H9 (cell line): ENCODE data around the gene NEDD4L. TPM values are rescaled to one million over a fixed set of nuclear protein-coding genes. Genes with fewer than 3 reads are reported as not detected.

Experiments
- DNase-seq: peaks from one replicate; pipeline ENCODE4 v3.0.0-alpha.2; 2017
- H2AFZ ChIP-seq: one replicate; pipeline ENCODE4 v1.6.1; 2013; ENCODE audit warnings: mild to moderate bottlenecking, low read length, control low read depth, moderate library complexity
- H2AK5ac ChIP-seq: 2 replicates; pipeline ENCODE4 v1.6.1; 2013; ENCODE audit warnings: low read length, control low read depth, mixed read lengths; ENCODE audit not compliant: insufficient read length
- H2BK120ac ChIP-seq: one replicate; pipeline ENCODE4 v1.6.1; 2013; ENCODE audit warnings: low read depth, mild to moderate bottlenecking, low read length, control low read depth, inconsistent platforms; ENCODE audit not compliant: poor library complexity, severe bottlenecking
- H2BK12ac ChIP-seq: 2 replicates; pipeline ENCODE4 v1.6.1; 2013; ENCODE audit warnings: low read length, control low read depth, mixed read lengths, low read depth; ENCODE audit not compliant: insufficient read length
- H2BK15ac ChIP-seq: 2 replicates; pipeline ENCODE4 v1.6.1; 2013; ENCODE audit warnings: low read depth, low read length, control low read depth
- H2BK20ac ChIP-seq: one replicate; pipeline ENCODE4 v1.6.1; 2013; ENCODE audit warnings: low read depth, mild to moderate bottlenecking, low read length, control low read depth, inconsistent platforms; ENCODE audit not compliant: poor library complexity, severe bottlenecking
- H2BK5ac ChIP-seq: 2 replicates; pipeline ENCODE4 v1.6.1; 2013; ENCODE audit warnings: low read length, control low read depth, mixed read lengths; ENCODE audit not compliant: insufficient read length
- H3K14ac ChIP-seq: 2 replicates; pipeline ENCODE4 v1.6.1; 2013; ENCODE audit warnings: low read length, control low read depth; ENCODE audit not compliant: insufficient read depth
- H3K18ac ChIP-seq: 2 replicates; pipeline ENCODE4 v1.6.1; 2013; ENCODE audit warnings: low read depth, mild to moderate bottlenecking, mixed read lengths, low read length, control low read depth; ENCODE audit not compliant: insufficient read length
- H3K23ac ChIP-seq: 2 replicates; pipeline ENCODE4 v1.6.1; 2013; ENCODE audit warnings: low read length, control low read depth, mixed read lengths, low read depth; ENCODE audit not compliant: insufficient read length
- H3K23me2 ChIP-seq: 2 replicates; pipeline ENCODE4 v1.6.1; 2013; ENCODE audit warnings: low read depth, mild to moderate bottlenecking, mixed read lengths, low read length, control low read depth; ENCODE audit not compliant: insufficient read length, poor library complexity, severe bottlenecking
- H3K27ac ChIP-seq: 2 replicates; pipeline ENCODE4 v1.5.1; 2013; ENCODE audit warnings: low read length, control low read depth, mixed read lengths, low read depth; ENCODE audit not compliant: insufficient read length
- H3K27me3 ChIP-seq: 2 replicates; pipeline ENCODE4 v1.6.1; 2013; ENCODE audit warnings: low read length, control low read depth, inconsistent platforms; ENCODE audit not compliant: insufficient read depth
- H3K4ac ChIP-seq: 2 replicates; pipeline ENCODE4 v1.6.1; 2013; ENCODE audit warnings: low read depth, mild to moderate bottlenecking, control low read depth, inconsistent platforms, low read length, moderate library complexity
- H3K4me1 ChIP-seq: 2 replicates; pipeline ENCODE4 v1.6.1; 2013; ENCODE audit warnings: low read length, control low read depth, inconsistent platforms; ENCODE audit not compliant: insufficient read depth
- H3K4me2 ChIP-seq: 2 replicates; pipeline ENCODE4 v1.6.1; 2013; ENCODE audit warnings: low read length, control low read depth, mixed read lengths; ENCODE audit not compliant: insufficient read length, insufficient read depth
- H3K56ac ChIP-seq: 2 replicates; pipeline ENCODE4 v1.6.1; 2013; ENCODE audit warnings: low read depth, mild to moderate bottlenecking, mixed read lengths, low read length, control low read depth; ENCODE audit not compliant: insufficient read length
- H3K79me1 ChIP-seq: 2 replicates; pipeline ENCODE4 v1.6.1; 2013; ENCODE audit warnings: low read depth, mild to moderate bottlenecking, moderate library complexity, low read length, control low read depth, inconsistent platforms; ENCODE audit not compliant: insufficient read depth, poor library complexity, severe bottlenecking
- H3K79me2 ChIP-seq: 2 replicates; pipeline ENCODE4 v1.6.1; 2013; ENCODE audit warnings: low read length, control low read depth, inconsistent platforms; ENCODE audit not compliant: insufficient read depth
- H3K9ac ChIP-seq: 2 replicates; pipeline ENCODE4 v1.6.1; 2013; ENCODE audit warnings: low read length, control low read depth, mixed read lengths; ENCODE audit not compliant: insufficient read length; ENCODE audit errors: extremely low read depth
- H3K9me3 ChIP-seq: one replicate; pipeline ENCODE4 v1.6.1; 2013; ENCODE audit warnings: low read depth, low read length, inconsistent platforms; ENCODE audit not compliant: control insufficient read depth
- H3T11ph ChIP-seq: one replicate; pipeline ENCODE4 v1.6.1; 2013; ENCODE audit warnings: mild to moderate bottlenecking, low read length, control low read depth, inconsistent platforms
- H4K20me1 ChIP-seq: one replicate; pipeline ENCODE4 v1.6.1; 2013; ENCODE audit not compliant: control insufficient read depth, insufficient read length, insufficient read depth
- H4K5ac ChIP-seq: 2 replicates; pipeline ENCODE4 v1.6.1; 2013; ENCODE audit warnings: low read depth, mild to moderate bottlenecking, mixed read lengths, low read length, control low read depth; ENCODE audit not compliant: insufficient read length
- H4K8ac ChIP-seq: replicated peaks from 2 replicates; pipeline ENCODE4 v1.6.1; 2013; ENCODE audit warnings: low read length, control low read depth, mixed read lengths, low read depth; ENCODE audit not compliant: insufficient read length
- H4K91ac ChIP-seq: 2 replicates; pipeline ENCODE4 v1.6.1; 2013; ENCODE audit warnings: low read depth, mild to moderate bottlenecking, moderate library complexity, mixed read lengths, low read length, control low read depth; ENCODE audit not compliant: insufficient read length
- H3K27ac Mint-ChIP-seq, 3 experiments: 2 replicates in 2 of 3; 3 replicates in 1 of 3; pipeline ENCODE4 v1.8.0; 2020 to 2021; ENCODE audit warnings: mixed read lengths in 3 of 3, mild to moderate bottlenecking in 1 of 3, moderate library complexity in 1 of 3
- H3K27me3 Mint-ChIP-seq: 2 replicates; pipeline ENCODE4 v1.8.0; 2021; ENCODE audit warnings: low read depth, mild to moderate bottlenecking, moderate library complexity, mixed read lengths
- H3K36me3 Mint-ChIP-seq, 3 experiments: 2 replicates in 2 of 3; 3 replicates in 1 of 3; pipeline ENCODE4 v1.8.0; 2020 to 2021; ENCODE audit warnings: low read depth in 3 of 3, mixed read lengths in 3 of 3; ENCODE audit not compliant: insufficient read depth in 1 of 3
- H3K4me1 Mint-ChIP-seq, 2 experiments: 2 replicates each; pipeline ENCODE4 v1.8.0; 2020; ENCODE audit warnings: mixed read lengths in 2 of 2
- H3K4me3 Mint-ChIP-seq, 2 experiments: 2 replicates in 1 of 2; 3 replicates in 1 of 2; pipeline ENCODE4 v1.8.0; 2020 to 2021; ENCODE audit warnings: mild to moderate bottlenecking in 2 of 2, mixed read lengths in 2 of 2, moderate library complexity in 1 of 2
- H3K9me3 Mint-ChIP-seq, 2 experiments: 2 replicates in 1 of 2; 3 replicates in 1 of 2; pipeline ENCODE4 v1.8.0; 2020; ENCODE audit warnings: mild to moderate bottlenecking in 2 of 2, mixed read lengths in 2 of 2, moderate library complexity in 1 of 2
- CTCF ChIP-seq: fragments of 200-600 bp; sonication (generic); conservative IDR thresholded peaks from 3 replicates; pipeline ENCODE4 v1.8.0; 2021; ENCODE audit warnings: antibody characterized with exemption, mild to moderate bottlenecking
- WGBS: extraction: QIAGEN DNeasy Blood & Tissue Kit; methylation state at CpG from one replicate; pipeline ENCODE4 v1.1.7; 2013; ENCODE audit warnings: missing lambda C conversion rate, low lambda C conversion rate, mixed read lengths; ENCODE audit not compliant: insufficient read length; ENCODE audit errors: extremely low coverage; 5-methylcytosine and 5-hydroxymethylcytosine counted together
- total RNA-seq: library from RNA; stranded (reverse); gene quantifications from 2 replicates; pipeline ENCODE4 v1.2.1, GENCODE V29; 2021

Gene NEDD4L
- total RNA-seq, 1 experiment from 2014 or later, result 76.3 TPM

- H3K27ac ChIP-seq, result no peak overlapping the region
Observed at GRCh38 chr18:58026857-58027256, 17.2 kb upstream of the NEDD4L start.

More at GRCh38 chr18:58026857-58027256, 17.2 kb upstream of the NEDD4L start:
- Histone ChIP-seq H3K14ac (no peak overlapping the region), H2BK20ac (no peak overlapping the region), H3K23ac (no peak overlapping the region), H3K4me2 (no peak overlapping the region), H2BK5ac (no peak overlapping the region), H3K18ac (no peak overlapping the region), H3K9ac (no peak overlapping the region), H2BK12ac (no peak overlapping the region), H4K5ac (no peak overlapping the region), H2BK120ac (no peak overlapping the region), H3K79me2 (no peaks in the 10 kb centered on the region), H4K8ac (no peak overlapping the region), H3K23me2 (no peaks in the 10 kb centered on the region), H3K4me1 (peaks cover 3% of the 10 kb centered on the region; the same call in 1 of the 2 replicates), H3K4ac (no peak overlapping the region), H3K79me1 (no peaks in the 10 kb centered on the region), H4K20me1 (no peaks in the 10 kb centered on the region), H4K91ac (no peak overlapping the region), H3K9me3 (no peaks in the 10 kb centered on the region), H2AFZ (no peak overlapping the region), H3K27me3 (no peaks in the 10 kb centered on the region), H2AK5ac (no peak overlapping the region), H3T11ph (no peak overlapping the region), H2BK15ac (no peak overlapping the region), H3K56ac (no peak overlapping the region)
- WGBS, result no CpG with 5 or more reads among the region's 2 CpGs
- no peak overlapping the region for H3K4me3 Mint-ChIP-seq
- H3K27me3 Mint-ChIP-seq, result no peaks in the 10 kb centered on the region; the same call in none of the 2 replicates
- no peaks in the 10 kb centered on the region for H3K9me3 Mint-ChIP-seq
- H3K27ac Mint-ChIP-seq, result no peak overlapping the region
- peaks cover 21 to 26% of the 10 kb centered on the region in 2 experiments for H3K4me1 Mint-ChIP-seq
- DNase-seq, result no peak
- no peaks in the 10 kb centered on the region for H3K36me3 Mint-ChIP-seq
- TF ChIP-seq CTCF, result no peak
